SK-MEL-5 (cell line): ENCODE results near the gene KLHDC3. TPM values are rescaled to one million over a fixed set of nuclear protein-coding genes. Genes with fewer than 3 reads are reported as not detected.

Source experiments
- DNase-seq: peaks from one replicate; pipeline ENCODE4 v3.0.0-alpha.2; 2016; ENCODE audit warnings: low read depth, low spot score
- in situ Hi-C: cut with HindIII; loops from 2 replicates; pipeline ENCODE4 v1.10.0; 2016; ENCODE audit warnings: low sequenced_read_pairs, high pct_unique_total_duplicates, low pct_unique_long_range_greater_than_20kb
- total RNA-seq: library from RNA; depleted of rRNA; stranded (reverse); fragments of >200 nt; shearing (Covaris generic); gene quantifications from 2 replicates; pipeline ENCODE4 v1.2.3, GENCODE V29; 2014

Gene KLHDC3
- total RNA-seq, 1 experiment from 2014 or later: 61.6 TPM

DNA sequence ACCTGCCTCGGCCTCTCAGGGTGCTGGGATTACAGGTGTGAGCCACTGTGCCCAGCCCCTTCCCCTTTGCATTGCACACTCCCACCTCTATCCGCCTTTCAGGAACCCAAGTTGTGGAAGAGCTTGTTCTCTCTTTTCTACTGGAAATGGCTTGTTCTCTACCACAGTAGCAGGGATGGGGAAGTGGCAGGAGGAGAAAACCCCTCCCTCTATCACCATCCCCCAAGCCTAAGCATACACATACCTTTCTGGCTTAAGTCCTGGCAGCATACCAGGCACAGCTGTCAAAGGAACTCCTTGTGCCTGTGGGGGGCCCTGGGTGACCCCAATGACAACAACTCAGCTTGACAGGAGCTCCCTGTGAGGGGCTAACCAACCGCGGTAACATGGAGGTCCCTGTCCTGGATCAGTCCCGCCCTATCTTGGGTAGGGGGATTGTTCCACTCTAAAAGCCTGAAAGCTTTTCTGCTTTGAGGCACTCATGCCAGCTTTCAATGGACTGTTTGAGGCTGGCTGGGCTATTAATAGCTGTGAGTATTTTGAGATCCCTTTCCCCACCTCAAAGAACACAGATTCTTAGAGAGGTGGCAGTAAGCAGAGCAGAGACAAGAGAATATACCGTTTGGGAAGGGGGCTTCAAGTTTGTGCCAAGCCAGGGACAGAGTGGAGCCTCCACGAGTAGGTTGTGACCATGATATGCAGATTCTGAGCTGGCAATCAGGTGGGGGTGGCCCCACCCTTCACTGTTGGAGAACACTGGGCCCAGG is 2.3 kb downstream of the KLHDC3 start:
- in situ Hi-C loops: no loop called here
- DNase-seq: no peak

DNA sequence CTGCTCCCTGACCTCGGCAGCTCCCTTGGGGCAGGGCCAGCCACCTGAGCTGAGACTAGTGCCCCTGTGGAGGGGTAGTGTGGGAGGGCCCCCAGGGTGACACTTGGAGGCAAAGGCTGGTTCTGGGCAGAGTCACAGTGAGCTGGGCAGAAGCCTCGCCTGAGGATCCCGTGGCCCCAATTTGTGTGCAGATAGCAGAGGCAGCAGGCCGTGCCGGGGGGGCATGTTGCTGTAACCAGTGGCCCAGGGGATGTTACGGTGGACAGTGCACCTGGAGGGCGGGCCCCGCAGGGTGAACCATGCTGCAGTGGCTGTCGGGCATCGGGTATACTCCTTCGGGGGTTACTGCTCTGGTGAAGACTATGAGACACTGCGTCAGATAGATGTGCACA is 2.9 kb downstream of the KLHDC3 start:
- in situ Hi-C loops: no loop called here
- DNase-seq: no peak

DNA sequence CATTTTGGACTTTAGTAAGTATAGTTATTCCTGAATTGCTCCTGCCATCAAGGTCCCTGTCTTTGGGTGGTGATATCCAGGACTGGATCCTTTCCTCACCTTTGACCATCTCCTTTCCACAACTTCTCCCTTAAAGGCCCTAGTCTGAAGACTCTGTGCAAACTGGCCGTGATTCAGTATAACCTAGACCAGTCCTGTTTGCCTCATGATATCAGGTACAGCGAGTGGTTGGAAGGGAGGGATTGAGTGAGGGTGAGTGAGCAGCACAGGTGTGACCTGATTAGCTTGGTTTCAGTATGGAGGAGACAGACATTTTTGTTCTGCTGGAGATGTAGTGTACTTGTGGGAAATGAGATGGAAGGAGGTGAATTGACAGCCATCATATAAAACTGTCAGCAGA is 5.1 kb downstream of the KLHDC3 start:
- DNase-seq: no peak
- in situ Hi-C loops: no loop called here

DNA sequence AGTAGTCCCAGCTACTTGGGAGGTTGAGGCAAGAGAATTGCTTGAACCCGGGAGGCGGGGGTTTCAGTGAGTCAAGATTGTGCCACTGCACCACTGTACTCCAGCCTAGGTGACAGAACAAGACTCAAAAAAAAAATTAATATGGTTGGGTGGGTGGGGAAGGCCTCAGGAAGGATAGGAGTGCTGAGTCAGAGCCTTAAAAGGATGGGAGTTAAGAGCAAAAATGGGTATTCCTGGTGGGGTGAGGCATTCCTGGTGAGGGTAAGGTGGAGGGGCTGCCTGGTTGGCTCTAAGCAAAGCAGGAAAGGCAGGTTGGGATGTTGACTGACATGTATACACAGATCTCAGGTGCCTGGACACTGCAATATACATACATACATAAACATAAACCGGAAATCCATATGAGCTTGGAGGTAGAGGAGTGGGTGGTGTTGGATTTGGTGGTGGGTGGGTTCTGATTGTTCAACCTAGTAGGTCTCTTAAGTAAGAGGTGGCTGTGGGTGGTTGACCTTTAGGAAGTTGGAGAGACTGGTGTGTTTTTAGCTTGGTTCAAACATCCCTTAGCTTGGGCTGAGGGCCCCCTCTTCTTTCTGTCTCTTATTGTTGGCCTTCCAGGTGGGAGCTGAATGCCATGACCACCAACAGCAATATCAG is 6.1 kb downstream of the KLHDC3 start:
- no peak for DNase-seq
- in situ Hi-C loops: no loop called here

DNA sequence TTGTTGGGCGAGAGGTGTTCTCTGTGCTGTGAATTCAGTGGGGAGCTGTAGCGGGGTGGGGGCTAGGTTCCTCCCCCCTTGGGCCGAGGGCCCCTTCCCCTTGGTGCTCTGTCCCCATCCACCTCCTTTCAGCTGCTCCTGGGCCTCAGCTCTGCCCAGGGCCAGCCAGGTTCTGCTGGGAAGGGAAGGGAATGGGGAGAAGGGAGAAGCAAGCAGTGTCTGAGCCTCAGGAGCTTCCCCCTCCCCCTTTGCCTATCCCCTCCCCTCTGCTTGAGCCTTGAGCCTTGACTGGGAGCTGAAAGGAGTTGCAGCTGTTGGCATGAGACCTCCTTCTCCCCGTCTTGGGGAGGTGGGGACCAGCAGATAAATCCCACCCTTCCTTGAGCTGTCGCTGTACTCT is 6.8 kb downstream of the KLHDC3 start:
- in situ Hi-C loops: no loop called here
- no peak for DNase-seq

DNA sequence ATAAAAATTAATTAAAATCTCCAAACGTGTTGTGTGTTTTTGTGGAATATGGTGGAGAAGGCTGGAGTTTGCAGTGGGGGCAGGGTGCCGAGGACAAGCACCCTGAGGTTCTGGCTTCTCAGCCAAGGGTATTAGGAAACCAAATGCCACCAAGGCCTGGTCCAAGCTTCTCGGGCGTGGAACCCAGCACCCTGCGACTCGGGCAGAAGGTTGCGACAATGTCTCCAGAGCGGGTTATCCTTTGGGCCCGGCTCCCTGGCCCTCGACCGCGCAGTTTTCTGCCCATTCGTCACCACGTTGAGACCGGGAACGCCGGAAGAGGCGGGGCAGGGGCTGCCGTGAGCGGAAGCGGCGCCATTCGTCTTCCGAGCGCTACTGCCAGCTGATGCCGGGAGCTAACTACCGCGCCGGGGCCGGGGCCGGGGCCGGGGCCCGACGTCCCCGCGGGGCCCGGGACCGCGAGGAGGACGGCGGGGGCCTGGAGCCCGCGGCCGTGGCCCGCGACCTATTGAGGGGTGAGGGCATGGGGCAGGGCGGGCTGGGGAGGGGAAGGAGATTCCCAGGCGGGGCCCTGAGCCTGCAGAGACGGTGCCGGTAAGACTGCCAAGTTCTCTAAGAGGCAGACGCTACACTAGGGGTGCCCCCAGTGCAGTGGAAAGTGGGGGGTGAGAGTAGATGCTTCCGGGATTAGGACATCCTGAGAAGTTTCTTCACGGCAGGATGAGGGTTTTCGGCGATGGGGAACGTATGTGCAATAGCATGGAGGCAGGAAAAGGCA is 7.4 kb downstream of the KLHDC3 start, which contains the start of gene RRP36:
TSS of gene RRP36 (plus strand) at position 354 of the 778 bp plus-strand sequence. CDS start at position 386, 32 bp downstream.
- peak; percentile 71 for DNase-seq
- in situ Hi-C loops: no loop called here

DNA sequence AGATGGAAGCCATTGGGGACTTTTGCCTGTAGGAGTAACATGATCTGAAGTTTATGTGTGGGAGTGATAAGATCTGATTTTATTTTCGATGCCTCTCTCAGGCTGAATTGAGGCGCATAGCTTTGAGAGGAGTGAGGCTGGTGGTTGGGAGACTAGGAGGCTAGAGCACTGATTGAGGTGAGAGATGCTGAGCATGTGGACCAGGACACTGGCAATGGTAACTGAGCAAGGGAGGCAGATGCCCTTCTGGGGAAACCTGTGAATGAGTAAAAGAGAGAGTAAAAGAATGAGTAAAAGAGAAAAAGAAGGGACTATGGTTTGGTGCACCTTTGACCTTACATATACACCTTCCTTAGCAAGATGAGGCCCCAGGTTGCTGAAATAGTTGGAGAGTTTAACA is 10.4 kb downstream of the KLHDC3 start:
- no peak for DNase-seq
- in situ Hi-C loops: no loop called here

DNA sequence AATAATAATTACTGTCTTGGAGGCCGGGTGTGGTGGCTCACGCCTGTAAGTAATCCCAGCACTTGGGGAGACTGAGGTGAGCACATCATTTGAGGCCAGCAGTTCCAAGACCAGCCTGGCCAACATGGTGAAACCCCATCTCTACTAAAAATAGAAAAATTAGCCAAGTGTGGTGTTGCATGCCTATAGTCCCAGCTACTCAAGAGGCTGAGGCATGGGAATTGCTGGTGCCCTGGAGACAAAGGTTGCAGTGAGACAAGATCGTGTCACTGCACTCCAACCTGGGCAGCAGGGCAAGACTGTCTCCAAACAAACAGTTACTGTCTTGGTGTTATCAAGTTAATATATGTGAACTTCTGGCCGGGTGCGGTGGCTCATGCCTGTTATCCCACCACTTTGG is 12.3 kb downstream of the KLHDC3 start:
- in situ Hi-C loops: no loop called here
- no peak for DNase-seq

DNA sequence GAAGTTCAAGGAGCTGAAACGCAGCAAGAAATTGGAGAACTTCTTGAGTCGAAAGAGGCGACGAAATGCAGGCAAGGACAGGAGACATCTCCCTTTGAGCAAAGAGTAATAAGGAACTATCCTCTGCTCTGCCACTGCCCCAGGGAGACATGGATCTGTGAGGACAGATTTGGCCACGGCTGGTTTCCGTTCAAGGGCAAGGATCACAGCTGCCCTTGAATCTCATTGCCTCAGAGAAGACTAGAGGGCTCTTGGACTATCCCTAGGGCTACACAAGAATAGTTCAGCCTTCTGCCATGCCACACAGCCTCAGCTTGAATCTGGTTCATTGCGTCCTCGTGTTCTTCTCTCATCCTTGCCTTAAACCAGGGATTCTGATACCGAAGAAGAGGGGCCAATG is 15.1 kb downstream of the KLHDC3 start:
- no peak for DNase-seq
- in situ Hi-C loops: no loop called here

DNA sequence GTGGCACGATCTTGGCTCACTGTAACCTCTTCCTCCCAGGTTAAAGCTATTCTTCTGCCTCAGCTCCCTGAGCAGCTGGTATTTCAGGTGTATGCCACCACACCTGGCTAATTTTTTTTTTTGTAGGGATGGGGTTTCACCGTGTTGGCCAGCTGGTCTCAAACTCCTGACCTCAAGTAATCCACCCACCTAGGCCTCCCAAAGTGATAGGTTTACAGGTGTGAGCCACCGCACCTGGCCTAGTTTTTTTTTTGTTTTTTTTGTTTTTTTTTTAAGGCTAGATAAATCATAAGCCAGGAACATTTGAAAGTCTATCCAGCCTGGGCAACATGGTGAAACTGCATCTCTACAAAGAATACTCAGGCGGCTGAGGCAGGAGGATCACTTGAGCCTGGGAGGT is 18.3 kb downstream of the KLHDC3 start:
- no peak for DNase-seq
- in situ Hi-C loops: no loop called here

DNA sequence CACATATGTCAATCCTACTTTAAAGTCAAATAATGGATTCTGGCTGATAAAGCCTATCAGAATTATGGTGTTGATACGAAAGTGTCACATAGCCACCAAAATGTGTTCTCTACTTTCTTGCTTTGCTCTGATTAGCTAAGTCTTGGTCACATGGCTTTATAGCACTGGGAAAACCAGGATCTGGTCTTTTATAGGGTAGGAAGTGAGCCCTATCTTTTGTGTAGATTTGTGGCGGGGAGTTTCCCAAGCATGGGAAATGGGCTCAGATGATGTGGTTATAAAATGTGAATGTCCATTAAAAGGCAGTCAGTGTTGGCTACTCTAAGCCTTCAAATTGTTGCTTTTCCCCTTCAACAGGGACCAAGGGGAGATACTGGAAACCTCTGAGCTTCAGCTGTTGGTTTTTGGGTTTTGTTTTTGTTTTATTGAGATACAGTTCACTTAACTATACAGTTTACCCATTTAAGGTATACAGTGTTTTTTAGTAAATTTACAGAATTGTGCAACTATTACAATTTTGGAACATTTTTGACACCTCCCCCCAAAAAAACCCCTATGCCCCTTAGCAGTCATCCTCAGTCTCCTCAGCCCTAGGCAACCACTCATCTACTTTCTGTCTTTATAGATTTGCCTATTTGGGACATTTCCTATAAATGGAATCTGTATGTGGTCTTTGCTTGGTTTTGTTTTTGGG is 19.6 kb downstream of the KLHDC3 start:
- DNase-seq: no peak
- in situ Hi-C loops: no loop called here

DNA sequence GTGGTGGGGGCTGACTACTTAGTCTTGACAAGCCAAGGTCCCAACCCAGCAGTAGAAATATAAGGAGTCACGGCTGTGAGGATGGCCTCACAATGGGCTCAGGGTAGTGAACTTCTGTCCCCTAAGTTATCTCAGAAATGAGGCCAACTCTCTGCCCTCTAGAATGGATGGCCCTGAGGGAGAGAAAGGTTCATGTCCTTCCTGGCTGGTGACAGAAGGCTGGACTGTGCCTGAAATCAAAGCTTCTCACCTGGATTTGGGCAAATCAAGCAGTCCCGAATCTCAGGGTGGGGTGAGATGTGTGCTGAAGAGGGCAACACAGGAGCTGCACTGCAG is 20.1 kb downstream of the KLHDC3 start:
- DNase-seq: no peak
- in situ Hi-C loops: no loop called here

DNA sequence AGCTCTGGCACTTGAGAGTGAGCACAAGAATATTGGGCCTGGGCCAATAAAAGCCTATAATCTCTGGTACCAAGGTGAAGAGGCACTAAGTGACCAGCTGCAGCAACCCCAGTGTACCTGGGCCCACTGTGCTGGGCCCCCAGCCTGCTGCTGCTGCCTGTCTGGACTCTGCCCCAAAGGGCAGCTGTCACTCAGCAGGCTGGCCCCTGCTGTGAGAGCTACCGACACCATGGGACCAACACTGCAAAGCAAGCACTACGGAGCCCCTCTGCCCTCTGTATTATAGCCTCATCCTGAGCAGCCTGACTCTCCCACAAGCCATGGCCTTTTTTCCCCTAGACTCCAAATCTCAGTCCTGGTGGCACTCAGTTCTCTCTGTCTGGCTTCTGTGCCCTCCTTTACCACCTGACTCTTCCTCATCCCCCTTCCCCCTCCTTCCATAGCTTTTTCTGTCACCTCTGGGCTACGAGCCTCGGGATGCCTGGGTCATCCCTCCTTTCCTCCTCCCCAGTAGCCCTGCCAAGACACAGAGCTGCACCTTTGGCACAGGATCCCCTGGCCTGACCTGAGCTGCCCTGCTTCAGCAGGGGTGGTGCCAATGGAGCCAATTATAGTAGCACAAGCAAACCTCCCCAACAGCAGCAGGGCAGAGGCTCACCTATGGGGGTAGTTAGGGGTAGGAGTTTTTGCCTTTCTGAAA is 21.6 kb downstream of the KLHDC3 start:
- in situ Hi-C loops: no loop called here
- no peak for DNase-seq

DNA sequence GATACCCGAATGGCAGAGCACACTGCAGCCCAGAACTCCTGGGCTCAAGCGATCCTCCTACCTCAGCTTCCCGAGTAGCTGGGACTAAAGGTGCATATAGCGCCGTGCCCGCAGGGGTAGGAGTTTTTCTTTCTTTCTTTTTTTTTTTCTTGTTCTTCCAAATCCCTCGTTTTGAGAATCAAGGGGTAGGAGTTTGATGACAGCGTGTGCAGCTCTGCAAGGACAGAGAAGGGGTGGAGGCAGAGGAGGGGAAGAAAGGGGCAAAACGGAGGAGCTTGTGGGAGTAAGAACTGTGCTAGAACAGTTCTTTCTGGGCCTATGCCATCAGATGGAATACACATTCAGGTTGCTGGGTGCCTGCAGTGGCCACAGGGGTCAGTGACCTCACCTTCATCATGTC is 22.7 kb downstream of the KLHDC3 start:
- in situ Hi-C loops: no loop called here
- DNase-seq: no peak

DNA sequence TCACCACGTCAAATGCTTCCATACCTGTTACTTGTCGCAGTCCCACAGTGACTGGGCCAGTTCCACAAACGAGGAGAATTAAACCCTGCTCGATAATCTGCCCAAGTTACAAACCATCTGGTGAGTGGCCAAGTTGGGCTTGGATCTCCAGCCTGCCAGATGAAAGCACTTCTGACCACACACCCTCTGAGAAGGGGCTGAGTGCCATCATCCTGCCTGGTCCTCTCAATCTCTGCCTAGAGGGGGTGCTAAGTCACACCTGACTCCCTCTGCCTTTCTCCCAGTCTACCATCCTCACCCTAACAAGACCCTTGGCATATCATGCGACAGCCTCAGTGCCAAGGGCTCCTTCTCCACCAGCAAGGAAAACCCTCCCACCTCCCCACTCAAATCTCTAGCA is 23.1 kb downstream of the KLHDC3 start:
- in situ Hi-C loops: no loop called here
- DNase-seq: no peak

DNA sequence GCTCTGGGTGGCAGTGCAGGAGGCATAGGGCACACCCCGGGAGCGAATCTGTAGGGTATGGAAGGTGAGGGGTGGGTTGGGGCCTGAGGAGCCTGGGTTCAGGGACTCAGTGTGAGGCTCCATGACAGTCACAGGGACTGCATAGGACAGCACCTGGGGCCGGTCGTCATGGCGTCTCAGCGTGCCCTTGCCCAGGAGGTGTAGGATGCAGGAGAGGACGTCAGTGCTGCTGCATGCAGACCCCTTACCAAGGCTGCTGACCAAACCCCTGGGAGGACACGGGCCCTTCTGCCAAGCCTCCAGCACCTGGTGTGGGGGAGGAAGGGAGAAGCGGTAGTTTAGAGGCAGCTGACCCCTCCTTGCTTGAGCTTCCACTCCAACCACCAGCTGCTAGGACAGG is 23.7 kb downstream of the KLHDC3 start:
- DNase-seq: no peak
- in situ Hi-C loops: no loop called here

DNA sequence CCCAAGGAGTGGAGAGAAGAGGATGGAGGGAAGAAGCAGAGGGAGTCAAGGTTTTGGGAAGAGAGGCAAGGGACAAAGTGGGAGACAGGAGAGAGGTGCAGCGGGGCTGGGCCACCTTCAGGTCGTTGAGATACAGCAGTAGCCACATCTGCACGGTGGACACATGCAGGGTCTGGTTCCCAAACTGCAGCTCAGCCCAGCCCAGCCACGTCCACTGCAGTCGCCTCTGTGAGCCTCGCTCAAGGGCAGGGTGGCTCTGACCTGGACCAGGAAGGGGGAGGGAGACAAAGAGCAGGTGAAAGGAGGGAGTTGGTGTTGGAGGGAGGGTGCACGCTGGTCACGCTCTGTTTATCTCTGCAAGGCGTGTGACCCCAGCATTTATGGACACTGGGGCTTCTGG is 24.7 kb downstream of the KLHDC3 start:
- in situ Hi-C loops: no loop called here
- DNase-seq: no peak
